H1 (cell line): ENCODE results near the gene PHOSPHO1.

Experiments
- BRCA1 ChIP-seq: IDR thresholded peaks from 2 replicates; pipeline ENCODE4 v1.6.1; 2012; ENCODE audit warnings: low read depth, low read length, improper control_type of control experiment
- CREB1 ChIP-seq: IDR thresholded peaks from 2 replicates; pipeline ENCODE4 v1.6.1; 2012; ENCODE audit warnings: inconsistent platforms
- CTCF ChIP-seq, 3 experiments: IDR thresholded peaks; 1 replicate in 2 of 3; 2 replicates in 1 of 3; pipeline versions ENCODE4 v1.5.1 to v1.6.1; 2011; ENCODE audit warnings: low read length in 3 of 3, mild to moderate bottlenecking in 3 of 3, inconsistent platforms in 2 of 3, low read depth in 1 of 3, moderate library complexity in 1 of 3; ENCODE audit not compliant: insufficient read depth in 1 of 3; ENCODE audit errors: control extremely low read depth in 1 of 3
- EP300 ChIP-seq, 2 experiments: IDR thresholded peaks; 1 replicate in 1 of 2; 2 replicates in 1 of 2; pipeline ENCODE4 v1.6.1; 2011 to 2012; ENCODE audit warnings: low read depth in 2 of 2, low read length in 2 of 2, mild to moderate bottlenecking in 2 of 2, borderline replicate concordance in 1 of 2, inconsistent platforms in 1 of 2, moderate library complexity in 1 of 2
- EZH2 ChIP-seq: fragments of 200-600 bp; sonication (generic); IDR thresholded peaks from 2 replicates; pipeline ENCODE4 v1.7.1; 2012; ENCODE audit warnings: low read depth, mild to moderate bottlenecking, moderate library complexity, low read length, inconsistent platforms; ENCODE audit not compliant: severe bottlenecking
- RAD21 ChIP-seq, 2 experiments: IDR thresholded peaks in 1 of 2; conservative IDR thresholded peaks in 1 of 2; 2 replicates each; pipeline ENCODE4 v1.6.1; 2011; ENCODE audit warnings: low read depth in 2 of 2, low read length in 2 of 2, improper control_type of control experiment in 1 of 2, inconsistent platforms in 1 of 2, mild to moderate bottlenecking in 1 of 2, moderate library complexity in 1 of 2
- TEAD4 ChIP-seq: IDR thresholded peaks from 2 replicates; pipeline ENCODE4 v1.6.1; 2012; ENCODE audit warnings: low read depth, low read length, inconsistent platforms, mixed read lengths
- USF2 ChIP-seq: IDR thresholded peaks from 2 replicates; pipeline ENCODE4 v1.6.1; 2011; ENCODE audit warnings: low read length, improper control_type of control experiment

- TF ChIP-seq TEAD4 (no peak), EZH2 (no peak), CTCF (IDR thresholded peaks at IDR 0.05; ENCODE audit: control extremely low read depth in 1 of 3, insufficient read depth in 1 of 3, low read depth in 1 of 3, low read length in 3 of 3) (no peak), EP300 (IDR thresholded peaks at IDR 0.05; ENCODE audit: borderline replicate concordance in 1 of 2, low read depth in 2 of 2, low read length in 2 of 2) (no peak), RAD21 (IDR thresholded peaks at IDR 0.05 in 1 of 2, conservative IDR thresholded peaks at IDR 0.05 in 1 of 2; ENCODE audit: low read depth in 2 of 2, low read length in 2 of 2) (no peak), BRCA1 (no peak), CREB1 (no peak), USF2 (no peak)
These were observed 29.1 kb downstream of the PHOSPHO1 start for GRCh38 chr17:49201481-49201927.
